Kidney epithelial cell (primary cell): Measurements from ENCODE around the gene CSNK1G2. TPM values are rescaled to one million over a fixed set of nuclear protein-coding genes. Genes with fewer than 3 reads are reported as not detected.

Experiments used
- DNase-seq: peaks from one replicate; pipeline ENCODE4 v3.0.0-alpha.2; 2010; ENCODE audit warnings: low read depth
- H3K27me3 ChIP-seq: 2 replicates; pipeline ENCODE4 v1.6.0; 2011; ENCODE audit warnings: low read length; ENCODE audit not compliant: control insufficient read depth, insufficient read depth
- H3K36me3 ChIP-seq: 2 replicates; pipeline ENCODE4 v1.5.1; 2011; ENCODE audit warnings: low read length; ENCODE audit not compliant: control insufficient read depth, insufficient read depth
- H3K4me3 ChIP-seq: 2 replicates; pipeline ENCODE4 v1.5.1; 2011; ENCODE audit warnings: low read depth, mild to moderate bottlenecking, control low read depth, low read length
- CTCF ChIP-seq: IDR thresholded peaks from 2 replicates; pipeline ENCODE4 v1.5.1; 2011; ENCODE audit warnings: mild to moderate bottlenecking, moderate library complexity, low read length, control low read depth, inconsistent platforms; ENCODE audit not compliant: insufficient read depth, poor library complexity, severe bottlenecking
- total RNA-seq: library from RNA; depleted of rRNA; stranded (reverse); fragments of >200 nt; gene quantifications from 2 replicates; pipeline ENCODE4 v1.2.3, GENCODE V29; 2015

CSNK1G2 gene
- total RNA-seq, 1 donor from 2014 or later: 105 TPM

DNA sequence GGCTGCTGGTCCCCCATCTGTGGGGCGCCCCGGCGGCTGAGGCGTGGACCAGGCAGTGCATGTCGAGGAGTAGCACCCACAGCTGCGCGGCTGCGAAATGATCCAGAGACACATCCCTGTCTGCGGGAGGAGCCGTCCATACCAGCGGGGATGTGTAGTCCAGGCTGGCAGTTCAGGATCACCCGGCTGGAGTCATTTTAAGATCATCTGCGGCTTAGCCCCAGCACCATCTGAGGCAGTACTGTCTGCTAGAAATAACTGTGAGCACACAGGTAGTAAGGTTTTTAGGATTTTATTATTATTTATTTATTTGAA is 32.7 kb upstream of the CSNK1G2 start:
- Histone ChIP-seq H3K27me3 (no peaks in the 10 kb centered on the region), H3K4me3 (peak overlapping the region; percentile 29), H3K36me3 (no peaks in the 10 kb centered on the region)
- DNase-seq: no peak
- TF ChIP-seq CTCF: no peak

DNA sequence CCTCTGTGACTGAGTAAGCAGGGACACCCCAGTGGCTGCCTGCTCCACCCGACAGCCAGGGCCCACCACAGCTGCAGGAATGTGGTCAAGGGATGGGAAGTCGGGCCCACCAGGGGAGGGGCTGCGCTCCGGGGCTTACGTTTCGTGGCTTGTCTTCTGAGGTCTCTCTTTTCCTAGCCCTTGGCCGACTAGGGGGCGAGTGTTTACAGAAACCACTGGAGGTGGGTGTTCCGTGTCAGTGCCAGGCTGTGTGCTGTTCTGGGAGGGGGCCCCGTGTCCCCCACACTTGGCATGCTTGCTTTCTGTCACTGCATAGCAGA is 31.3 kb upstream of the CSNK1G2 start:
- TF ChIP-seq CTCF: no peak
- Histone ChIP-seq H3K4me3 (no peak overlapping the region), H3K27me3 (no peaks in the 10 kb centered on the region), H3K36me3 (no peaks in the 10 kb centered on the region)
- no peak for DNase-seq

DNA sequence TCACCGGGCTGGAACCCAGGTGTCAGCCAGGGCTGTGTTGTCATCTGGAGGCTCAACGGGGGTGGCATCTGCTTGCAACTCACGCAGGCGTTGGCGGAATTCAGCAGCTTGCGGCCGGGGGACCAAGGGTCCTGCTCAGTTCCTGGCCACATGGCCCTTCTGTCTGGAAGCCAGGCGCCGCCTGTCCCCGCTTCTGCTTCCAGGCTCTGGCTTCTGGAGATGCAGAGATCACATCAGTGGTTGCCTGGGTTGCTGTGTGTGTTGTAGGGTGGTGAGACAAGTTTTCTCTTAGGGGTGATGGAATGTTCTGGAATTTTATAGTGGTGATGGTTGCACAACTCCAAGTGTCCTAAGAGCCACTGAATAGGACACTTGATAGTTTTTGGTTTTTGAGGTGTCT is 30.8 kb upstream of the CSNK1G2 start:
- H3K27me3 ChIP-seq: no peaks in the 10 kb centered on the region
- TF ChIP-seq CTCF: no peak
- H3K4me3 ChIP-seq: no peak overlapping the region
- no peaks in the 10 kb centered on the region for H3K36me3 ChIP-seq
- no peak for DNase-seq

DNA sequence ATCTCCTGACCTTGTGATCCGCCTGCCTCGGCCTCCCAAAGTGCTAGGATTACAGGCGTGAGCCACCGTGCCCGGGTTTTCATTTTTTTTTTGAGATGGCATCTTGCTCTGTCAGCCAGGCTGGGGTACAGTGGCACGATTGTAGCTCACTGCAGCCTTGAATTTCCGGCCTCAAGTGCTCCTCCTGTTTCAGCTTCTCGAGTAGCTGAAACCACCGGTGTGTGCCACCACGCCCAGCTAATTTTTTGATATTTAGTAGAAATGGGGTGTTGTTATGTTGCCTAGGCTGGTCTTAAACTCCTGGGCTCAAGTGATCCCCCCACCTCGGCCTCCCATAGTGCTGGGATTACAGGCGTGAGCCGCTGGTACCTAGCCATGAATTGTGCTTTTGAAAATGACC is 29.9 kb upstream of the CSNK1G2 start:
- H3K27me3 ChIP-seq: no peaks in the 10 kb centered on the region
- DNase-seq: no peak
- TF ChIP-seq CTCF: no peak
- H3K36me3 ChIP-seq: no peaks in the 10 kb centered on the region
- H3K4me3 ChIP-seq: no peak overlapping the region

DNA sequence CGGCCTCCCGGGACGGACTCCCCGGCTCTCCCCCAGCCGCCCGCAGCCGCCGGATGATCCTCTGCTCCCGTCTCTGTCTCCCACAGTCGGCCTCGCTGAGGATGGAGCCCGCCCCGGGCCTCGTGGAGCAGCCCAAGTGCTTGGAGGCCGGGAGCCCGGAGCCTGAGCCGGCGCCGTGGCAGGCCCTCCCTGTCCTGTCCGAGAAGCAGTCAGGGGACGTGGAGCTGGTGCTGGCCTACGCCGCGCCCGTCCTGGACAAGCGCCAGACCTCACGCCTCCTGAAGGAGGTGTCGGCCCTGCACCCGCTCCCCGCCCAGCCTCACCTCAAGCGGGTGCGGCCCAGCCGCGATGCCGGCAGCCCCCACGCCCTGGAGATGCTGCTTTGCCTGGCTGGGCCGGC is 29.0 kb upstream of the CSNK1G2 start:
- no peak for TF ChIP-seq CTCF
- no peaks in the 10 kb centered on the region for H3K36me3 ChIP-seq

GRCh38 chr19:1912760-1913505 is 28.0 kb upstream of the CSNK1G2 start:
- TF ChIP-seq CTCF: no peak
- Histone ChIP-seq H3K36me3 (no peaks in the 10 kb centered on the region), H3K27me3 (no peaks in the 10 kb centered on the region), H3K4me3 (no peak overlapping the region)
- no peak for DNase-seq

More for the DNA sequence above, 29.0 kb upstream of the CSNK1G2 start:
- no peaks in the 10 kb centered on the region for H3K27me3 ChIP-seq
- DNase-seq: no peak
- H3K4me3 ChIP-seq: no peak overlapping the region
